ENCODE data around the gene OR2H1. TPM values are rescaled to one million over a fixed set of nuclear protein-coding genes. Genes with fewer than 3 reads are reported as not detected.

Gene OR2H1
- total RNA-seq, 4 donors from 2014 or later = not detected

DNA sequence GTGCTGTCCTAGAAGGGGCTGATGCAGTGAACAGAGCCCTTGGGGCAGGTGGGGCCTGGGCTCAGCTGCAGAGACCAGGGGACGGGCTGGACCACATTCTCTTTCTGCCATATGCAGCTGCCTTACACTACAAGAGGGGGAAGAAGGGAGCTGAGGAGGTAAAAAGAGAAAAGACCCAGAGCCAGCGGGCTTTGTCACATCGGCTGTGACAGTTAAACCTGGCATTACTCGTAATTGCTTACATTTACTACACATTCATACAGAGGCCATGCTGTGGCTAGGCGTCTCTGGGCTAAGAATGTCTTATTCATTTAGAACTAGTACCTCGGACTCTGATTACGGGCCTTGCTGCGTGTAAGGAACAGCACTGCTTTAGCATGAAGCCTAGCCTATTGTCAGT is 43.6 kb downstream of the OR2H1 start:
- TF ChIP-seq, protein P1, sequence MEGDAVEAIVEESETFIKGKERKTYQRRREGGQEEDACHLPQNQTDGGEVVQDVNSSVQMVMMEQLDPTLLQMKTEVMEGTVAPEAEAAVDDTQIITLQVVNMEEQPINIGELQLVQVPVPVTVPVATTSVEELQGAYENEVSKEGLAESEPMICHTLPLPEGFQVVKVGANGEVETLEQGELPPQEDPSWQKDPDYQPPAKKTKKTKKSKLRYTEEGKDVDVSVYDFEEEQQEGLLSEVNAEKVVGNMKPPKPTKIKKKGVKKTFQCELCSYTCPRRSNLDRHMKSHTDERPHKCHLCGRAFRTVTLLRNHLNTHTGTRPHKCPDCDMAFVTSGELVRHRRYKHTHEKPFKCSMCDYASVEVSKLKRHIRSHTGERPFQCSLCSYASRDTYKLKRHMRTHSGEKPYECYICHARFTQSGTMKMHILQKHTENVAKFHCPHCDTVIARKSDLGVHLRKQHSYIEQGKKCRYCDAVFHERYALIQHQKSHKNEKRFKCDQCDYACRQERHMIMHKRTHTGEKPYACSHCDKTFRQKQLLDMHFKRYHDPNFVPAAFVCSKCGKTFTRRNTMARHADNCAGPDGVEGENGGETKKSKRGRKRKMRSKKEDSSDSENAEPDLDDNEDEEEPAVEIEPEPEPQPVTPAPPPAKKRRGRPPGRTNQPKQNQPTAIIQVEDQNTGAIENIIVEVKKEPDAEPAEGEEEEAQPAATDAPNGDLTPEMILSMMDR (IDR thresholded peaks at IDR 0.05; ENCODE audit: low read depth) = no peak

DNA sequence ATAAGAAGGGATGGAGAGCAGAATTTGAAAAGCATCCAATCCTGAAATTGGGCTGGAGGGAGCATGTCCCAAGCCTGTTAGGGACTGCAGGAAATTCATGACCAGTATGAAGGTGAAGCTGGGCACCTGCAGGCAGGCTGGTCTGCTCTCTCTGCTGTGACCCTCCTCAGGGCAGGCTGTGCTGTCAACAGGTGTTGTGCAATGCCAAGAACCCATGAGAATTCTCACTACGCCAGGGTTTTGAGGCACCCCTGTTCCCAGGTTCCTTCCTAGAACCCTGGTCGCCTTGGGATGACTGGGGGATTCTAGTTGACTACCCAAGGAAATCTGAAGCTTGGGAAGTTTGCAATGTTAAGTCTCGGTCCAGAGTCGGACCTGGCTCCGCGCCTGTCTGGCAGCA is 44.2 kb downstream of the OR2H1 start:
- TF ChIP-seq, protein P1 (IDR thresholded peaks at IDR 0.05; ENCODE audit: low read depth) = no peak

DNA sequence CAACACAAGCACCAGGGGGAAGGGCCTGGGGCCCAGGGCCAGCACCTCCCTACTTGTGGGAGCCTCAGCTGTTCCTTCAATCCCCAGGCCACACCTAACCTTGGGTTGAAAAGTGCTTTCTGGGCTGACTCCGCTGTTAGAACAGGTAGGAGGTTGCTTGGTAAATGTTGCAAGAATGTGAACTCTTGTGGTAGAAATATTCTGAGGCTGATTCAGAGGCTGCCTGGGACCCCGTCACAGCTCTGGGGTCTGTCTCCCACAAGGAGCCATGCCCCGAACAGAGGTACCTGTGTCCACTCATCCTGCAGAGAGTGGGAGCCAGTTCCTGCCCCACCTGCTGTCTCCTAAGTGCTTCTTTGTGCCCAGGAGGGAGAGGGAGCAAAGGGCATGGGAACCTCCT is 45.2 kb downstream of the OR2H1 start:
- TF ChIP-seq, protein P1 (IDR thresholded peaks at IDR 0.05; ENCODE audit: low read depth) = no peak

DNA sequence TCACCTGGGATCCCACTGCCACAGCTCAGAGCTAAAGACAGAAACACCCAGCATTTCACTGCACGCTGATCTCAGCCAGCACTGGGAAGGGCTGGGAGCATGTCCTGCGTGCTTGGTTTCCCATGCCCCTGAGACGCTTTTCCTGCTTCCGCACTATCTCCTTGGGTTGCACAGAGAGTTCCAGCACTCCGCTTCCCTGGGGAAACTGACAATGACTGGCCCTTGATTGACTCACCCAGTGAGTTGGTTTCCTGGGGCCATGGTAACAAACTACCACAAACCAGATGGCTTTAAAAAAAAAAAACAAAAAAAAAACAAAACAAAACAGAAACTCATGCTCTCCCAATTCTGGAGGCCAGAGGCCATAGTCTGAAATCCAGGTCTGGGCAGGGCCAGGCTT is 45.6 kb downstream of the OR2H1 start:
- TF ChIP-seq, protein P1 (IDR thresholded peaks at IDR 0.05; ENCODE audit: low read depth) = no peak

DNA sequence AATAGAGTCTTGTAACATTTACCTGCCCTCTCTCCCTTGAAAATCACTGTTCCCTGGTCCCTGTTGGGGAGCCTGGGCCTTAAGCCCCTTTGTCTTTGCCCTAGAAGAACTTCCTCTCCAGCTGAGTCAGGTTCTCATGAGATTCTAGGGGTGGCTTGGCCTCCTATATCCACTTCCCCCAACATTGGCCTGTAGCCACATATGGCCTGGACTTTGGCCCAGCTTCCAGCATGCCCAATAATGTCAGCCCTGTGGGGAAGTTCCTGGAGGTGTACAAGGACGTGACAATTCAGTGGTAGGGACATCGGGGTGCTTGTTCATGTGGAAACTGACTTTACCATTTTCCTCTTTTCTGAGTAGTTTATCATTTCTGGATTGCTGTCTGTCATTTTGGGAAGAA is 48.0 kb downstream of the OR2H1 start:
- TF ChIP-seq, protein P1 (IDR thresholded peaks at IDR 0.05; ENCODE audit: low read depth) = no peak

DNA sequence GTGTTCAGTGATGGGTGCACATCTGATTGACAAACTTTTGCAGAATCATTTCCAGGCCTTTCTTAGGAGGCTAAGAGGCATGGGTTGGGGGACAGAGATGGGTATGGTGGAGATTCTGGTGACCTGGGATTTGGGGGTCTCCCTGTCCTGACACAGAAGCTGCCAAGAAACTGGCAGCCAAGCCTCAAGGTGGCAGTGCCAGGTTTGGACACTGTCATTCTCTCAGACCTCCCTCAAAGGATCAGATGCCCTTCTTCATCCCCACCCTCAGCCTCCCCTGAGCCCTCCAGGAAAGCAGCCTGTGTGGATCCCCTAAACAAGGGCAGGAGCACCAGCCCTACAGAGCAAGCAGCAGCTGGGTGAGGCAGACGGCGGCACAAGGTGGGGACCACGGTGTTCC is 48.9 kb downstream of the OR2H1 start:
- TF ChIP-seq, protein P1 (IDR thresholded peaks at IDR 0.05; ENCODE audit: low read depth) = no peak

DNA sequence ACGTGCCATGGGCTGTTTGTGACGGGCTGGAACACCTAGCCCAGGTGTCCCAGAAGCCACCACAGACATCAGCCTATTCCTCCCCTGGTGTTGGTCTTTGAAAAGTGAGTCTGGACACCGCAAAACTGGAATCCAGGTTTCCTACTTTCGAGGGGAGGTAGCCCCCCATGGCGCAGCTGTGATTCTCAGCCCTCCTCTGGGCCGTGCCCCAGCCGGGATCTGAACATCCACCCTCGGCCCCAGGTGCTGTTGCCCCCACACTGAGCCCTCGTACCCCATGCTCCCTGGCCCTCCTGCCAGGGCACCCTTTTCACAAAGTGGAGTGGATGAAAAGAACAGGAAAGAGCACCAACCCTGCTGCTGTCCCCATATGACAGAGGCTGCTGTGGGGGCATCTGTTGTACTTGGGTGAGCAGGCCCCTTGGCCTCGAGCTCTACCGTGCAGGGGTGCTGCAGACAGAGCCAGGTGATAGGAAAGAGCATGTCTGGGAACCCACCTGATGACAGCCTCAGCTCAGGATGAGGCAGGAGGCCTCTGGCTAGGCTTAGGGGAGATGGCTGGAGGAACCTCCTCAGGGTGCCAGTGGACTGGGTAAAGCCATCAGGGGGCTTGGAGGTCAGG is 49.6 kb downstream of the OR2H1 start:
- TF ChIP-seq, protein P1 (IDR thresholded peaks at IDR 0.05; ENCODE audit: low read depth) = no peak

Measured in subcutaneous adipose tissue (tissue), 4 donors.